HG03575 (cell line): ENCODE data around the gene USP17L26.
"Not testable (repeated sequence)": the region's sequence is repeated elsewhere in the genome, so short reads cannot be mapped to it uniquely, and the experiment has no call there.

Experiments used
- ATAC-seq: cut with Tn5 transposase; IDR thresholded peaks from one replicate; pipeline ENCODE4 v1.9.1; 2021; ENCODE audit not compliant: unreplicated experiment, insufficient number of reproducible peaks, low FRiP score; ENCODE audit errors: extremely low read depth

USP17L26 gene, protein sequence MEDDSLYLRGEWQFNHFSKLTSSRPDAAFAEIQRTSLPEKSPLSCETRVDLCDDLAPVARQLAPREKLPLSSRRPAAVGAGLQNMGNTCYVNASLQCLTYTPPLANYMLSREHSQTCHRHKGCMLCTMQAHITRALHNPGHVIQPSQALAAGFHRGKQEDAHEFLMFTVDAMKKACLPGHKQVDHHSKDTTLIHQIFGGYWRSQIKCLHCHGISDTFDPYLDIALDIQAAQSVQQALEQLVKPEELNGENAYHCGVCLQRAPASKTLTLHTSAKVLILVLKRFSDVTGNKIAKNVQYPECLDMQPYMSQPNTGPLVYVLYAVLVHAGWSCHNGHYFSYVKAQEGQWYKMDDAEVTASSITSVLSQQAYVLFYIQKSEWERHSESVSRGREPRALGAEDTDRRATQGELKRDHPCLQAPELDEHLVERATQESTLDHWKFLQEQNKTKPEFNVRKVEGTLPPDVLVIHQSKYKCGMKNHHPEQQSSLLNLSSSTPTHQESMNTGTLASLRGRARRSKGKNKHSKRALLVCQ

DNA sequence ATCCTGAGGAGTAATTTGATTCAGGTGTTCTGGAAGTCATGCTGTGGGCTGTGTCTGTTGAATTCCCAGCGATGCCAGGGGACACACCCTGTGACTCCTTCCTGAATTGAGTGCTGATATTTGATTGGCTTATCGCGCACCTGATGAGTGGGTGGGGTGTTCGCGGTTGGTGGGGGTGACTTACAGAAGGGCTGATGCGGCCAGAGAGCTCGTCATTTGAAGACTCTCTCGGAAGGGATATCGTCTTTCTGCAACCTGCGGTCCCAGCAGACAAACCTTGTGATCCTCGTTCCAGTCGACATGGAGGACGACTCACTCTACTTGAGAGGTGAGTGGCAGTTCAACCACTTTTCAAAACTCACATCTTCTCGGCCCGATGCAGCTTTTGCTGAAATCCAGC lies at the start of gene USP17L26:
Gene USP17L26, plus strand, starts transcription at position 301 of the 400 bp plus-strand sequence. Its CDS starts 0 bp downstream, at position 301.
- not testable (repeated sequence) for ATAC-seq

DNA sequence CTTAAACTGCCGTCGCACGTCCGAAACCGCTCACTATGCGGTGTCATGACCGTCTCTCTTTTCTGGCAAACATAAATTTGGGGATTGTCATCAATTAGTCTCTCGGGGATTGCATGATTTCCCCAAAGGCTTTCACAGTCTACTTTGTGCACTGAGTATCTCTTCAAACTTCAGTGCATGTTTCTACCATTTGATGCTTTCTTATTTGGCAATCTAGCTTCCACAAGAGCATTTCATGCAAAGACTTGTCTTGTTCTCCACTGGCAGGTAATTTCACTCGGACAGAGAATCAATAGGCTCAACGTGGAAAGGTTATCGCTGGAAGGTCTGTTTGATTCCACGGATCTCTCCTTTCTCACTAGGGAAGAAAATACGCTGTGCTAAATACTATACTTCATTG lies 10.3 kb upstream of the USP17L26 start:
- not testable (repeated sequence) for ATAC-seq

DNA sequence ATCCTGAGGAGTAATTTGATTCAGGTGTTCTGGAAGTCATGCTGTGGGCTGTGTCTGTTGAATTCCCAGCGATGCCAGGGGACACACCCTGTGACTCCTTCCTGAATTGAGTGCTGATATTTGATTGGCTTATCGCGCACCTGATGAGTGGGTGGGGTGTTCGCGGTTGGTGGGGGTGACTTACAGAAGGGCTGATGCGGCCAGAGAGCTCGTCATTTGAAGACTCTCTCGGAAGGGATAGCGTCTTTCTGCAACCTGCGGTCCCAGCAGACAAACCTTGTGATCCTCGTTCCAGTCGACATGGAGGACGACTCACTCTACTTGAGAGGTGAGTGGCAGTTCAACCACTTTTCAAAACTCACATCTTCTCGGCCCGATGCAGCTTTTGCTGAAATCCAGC lies 9.6 kb upstream of the USP17L26 start, which contains the start of gene USP17L24:
Gene USP17L24, plus strand, starts transcription at position 301 of the 400 bp plus-strand sequence. Its CDS starts 0 bp downstream, at position 301.
- not testable (repeated sequence) for ATAC-seq

DNA sequence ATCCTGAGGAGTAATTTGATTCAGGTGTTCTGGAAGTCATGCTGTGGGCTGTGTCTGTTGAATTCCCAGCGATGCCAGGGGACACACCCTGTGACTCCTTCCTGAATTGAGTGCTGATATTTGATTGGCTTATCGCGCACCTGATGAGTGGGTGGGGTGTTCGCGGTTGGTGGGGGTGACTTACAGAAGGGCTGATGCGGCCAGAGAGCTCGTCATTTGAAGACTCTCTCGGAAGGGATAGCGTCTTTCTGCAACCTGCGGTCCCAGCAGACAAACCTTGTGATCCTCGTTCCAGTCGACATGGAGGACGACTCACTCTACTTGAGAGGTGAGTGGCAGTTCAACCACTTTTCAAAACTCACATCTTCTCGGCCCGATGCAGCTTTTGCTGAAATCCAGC lies 4.8 kb upstream of the USP17L26 start, which contains the start of gene USP17L25:
Gene USP17L25, plus strand, starts transcription at position 301 of the 400 bp plus-strand sequence. Its CDS starts 0 bp downstream, at position 301.
- not testable (repeated sequence) for ATAC-seq

DNA sequence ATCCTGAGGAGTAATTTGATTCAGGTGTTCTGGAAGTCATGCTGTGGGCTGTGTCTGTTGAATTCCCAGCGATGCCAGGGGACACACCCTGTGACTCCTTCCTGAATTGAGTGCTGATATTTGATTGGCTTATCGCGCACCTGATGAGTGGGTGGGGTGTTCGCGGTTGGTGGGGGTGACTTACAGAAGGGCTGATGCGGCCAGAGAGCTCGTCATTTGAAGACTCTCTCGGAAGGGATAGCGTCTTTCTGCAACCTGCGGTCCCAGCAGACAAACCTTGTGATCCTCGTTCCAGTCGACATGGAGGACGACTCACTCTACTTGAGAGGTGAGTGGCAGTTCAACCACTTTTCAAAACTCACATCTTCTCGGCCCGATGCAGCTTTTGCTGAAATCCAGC lies 4.6 kb downstream of the USP17L26 start, which contains the start of gene USP17L5:
Gene USP17L5, plus strand, starts transcription at position 301 of the 400 bp plus-strand sequence. Its CDS starts 0 bp downstream, at position 301.
- not testable (repeated sequence) for ATAC-seq

DNA sequence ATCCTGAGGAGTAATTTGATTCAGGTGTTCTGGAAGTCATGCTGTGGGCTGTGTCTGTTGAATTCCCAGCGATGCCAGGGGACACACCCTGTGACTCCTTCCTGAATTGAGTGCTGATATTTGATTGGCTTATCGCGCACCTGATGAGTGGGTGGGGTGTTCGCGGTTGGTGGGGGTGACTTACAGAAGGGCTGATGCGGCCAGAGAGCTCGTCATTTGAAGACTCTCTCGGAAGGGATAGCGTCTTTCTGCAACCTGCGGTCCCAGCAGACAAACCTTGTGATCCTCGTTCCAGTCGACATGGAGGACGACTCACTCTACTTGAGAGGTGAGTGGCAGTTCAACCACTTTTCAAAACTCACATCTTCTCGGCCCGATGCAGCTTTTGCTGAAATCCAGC lies 9.4 kb downstream of the USP17L26 start, which contains the start of gene USP17L27:
Gene USP17L27, plus strand, starts transcription at position 301 of the 400 bp plus-strand sequence. Its CDS starts 0 bp downstream, at position 301.
- not testable (repeated sequence) for ATAC-seq

DNA sequence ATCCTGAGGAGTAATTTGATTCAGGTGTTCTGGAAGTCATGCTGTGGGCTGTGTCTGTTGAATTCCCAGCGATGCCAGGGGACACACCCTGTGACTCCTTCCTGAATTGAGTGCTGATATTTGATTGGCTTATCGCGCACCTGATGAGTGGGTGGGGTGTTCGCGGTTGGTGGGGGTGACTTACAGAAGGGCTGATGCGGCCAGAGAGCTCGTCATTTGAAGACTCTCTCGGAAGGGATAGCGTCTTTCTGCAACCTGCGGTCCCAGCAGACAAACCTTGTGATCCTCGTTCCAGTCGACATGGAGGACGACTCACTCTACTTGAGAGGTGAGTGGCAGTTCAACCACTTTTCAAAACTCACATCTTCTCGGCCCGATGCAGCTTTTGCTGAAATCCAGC lies 14.1 kb downstream of the USP17L26 start, which contains the start of gene USP17L28:
Gene USP17L28, plus strand, starts transcription at position 301 of the 400 bp plus-strand sequence. Its CDS starts 0 bp downstream, at position 301.
- not testable (repeated sequence) for ATAC-seq

DNA sequence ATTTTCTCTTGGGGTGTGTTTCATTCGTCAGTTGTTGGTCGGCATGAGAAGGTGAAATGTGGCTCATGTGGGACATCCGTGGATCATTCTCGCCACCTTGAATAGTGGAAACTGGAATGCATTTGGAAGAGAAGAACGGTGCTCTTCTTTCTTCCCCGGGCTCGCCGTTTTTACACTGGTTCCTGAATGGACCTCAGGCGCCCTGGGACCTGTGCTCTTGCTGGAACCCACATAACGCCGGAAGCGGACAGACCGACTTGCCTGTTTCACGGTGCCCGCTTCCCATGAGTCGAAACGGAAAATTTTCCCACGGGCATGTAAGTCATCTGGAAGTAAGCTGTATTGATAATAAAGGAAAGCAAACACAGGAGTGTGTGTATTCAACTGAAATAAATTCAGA lies 16.4 kb downstream of the USP17L26 start:
- not testable (repeated sequence) for ATAC-seq

DNA sequence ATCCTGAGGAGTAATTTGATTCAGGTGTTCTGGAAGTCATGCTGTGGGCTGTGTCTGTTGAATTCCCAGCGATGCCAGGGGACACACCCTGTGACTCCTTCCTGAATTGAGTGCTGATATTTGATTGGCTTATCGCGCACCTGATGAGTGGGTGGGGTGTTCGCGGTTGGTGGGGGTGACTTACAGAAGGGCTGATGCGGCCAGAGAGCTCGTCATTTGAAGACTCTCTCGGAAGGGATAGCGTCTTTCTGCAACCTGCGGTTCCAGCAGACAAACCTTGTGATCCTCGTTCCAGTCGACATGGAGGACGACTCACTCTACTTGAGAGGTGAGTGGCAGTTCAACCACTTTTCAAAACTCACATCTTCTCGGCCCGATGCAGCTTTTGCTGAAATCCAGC lies 18.9 kb downstream of the USP17L26 start, which contains the start of gene USP17L29:
Gene USP17L29, plus strand, starts transcription at position 301 of the 400 bp plus-strand sequence. Its CDS starts 0 bp downstream, at position 301.
- not testable (repeated sequence) for ATAC-seq

DNA sequence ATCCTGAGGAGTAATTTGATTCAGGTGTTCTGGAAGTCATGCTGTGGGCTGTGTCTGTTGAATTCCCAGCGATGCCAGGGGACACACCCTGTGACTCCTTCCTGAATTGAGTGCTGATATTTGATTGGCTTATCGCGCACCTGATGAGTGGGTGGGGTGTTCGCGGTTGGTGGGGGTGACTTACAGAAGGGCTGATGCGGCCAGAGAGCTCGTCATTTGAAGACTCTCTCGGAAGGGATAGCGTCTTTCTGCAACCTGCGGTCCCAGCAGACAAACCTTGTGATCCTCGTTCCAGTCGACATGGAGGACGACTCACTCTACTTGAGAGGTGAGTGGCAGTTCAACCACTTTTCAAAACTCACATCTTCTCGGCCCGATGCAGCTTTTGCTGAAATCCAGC lies 28.4 kb downstream of the USP17L26 start, which contains the start of gene USP17L30:
Gene USP17L30, plus strand, starts transcription at position 301 of the 400 bp plus-strand sequence. Its CDS starts 0 bp downstream, at position 301.
- ATAC-seq = not testable (repeated sequence)

DNA sequence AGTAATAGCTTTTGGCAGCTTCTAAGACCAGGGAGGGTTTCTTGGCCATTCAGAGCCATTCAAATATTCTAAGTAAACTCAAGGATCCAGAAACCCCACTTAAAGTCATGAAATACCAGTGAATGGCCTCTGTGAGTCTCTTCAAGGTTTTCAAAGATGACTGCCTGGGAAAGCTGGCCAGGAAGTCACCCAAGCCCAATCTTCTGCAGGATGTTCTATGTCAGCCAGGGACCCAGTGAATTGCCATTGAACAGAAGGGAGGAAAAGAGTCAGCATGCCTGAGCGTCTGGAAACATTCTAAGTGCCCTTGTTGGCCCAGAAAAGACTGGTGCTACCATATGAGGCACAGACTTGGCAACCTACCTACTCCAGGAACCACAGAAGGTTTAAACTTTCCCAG lies 45.4 kb downstream of the USP17L26 start:
- not testable (repeated sequence) for ATAC-seq

DNA sequence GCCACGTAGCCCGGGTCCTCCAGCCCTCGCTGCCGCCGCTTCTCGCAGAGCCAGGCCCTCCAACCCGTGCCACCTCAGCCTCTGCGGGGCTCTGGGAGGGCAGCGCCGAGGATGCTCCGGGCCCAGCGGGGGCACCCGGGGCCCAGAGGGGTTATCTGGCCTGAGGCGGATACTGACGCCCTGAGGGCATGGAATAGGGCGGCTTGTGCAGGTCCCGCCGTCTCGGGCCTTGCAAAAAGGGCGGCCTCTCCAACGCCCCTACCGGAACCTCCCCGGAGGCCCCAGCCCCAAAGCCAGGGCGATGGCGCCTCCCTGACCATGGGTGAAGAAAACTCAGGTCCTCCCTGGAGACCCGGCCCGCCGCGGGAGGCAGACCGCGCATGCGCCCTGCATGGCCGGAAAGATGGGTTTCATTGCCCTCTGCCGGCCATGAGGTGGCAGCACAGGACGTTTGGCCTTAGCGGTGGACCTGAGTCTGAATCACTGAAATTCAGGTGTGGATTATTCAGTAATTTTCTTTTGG lies 46.6 kb downstream of the USP17L26 start:
- not testable (repeated sequence) for ATAC-seq

DNA sequence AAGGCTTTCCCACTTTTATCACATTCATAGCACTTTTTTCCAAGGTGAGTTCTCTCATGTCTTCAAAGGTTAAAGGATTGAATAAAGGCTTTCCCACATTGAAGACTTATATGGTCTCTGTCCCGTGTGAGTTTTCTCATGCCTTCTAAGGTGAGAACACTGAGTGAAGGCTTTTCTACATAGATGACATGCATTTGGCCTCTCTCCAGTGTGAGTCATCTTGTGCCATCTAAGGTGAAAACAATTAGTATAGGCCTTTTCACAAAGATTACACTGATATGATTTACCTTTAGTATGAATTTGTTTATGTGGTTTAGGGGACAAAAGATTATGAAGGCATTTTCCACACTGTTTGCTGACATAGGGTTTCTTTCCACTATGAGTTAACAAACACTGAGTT lies 49.7 kb downstream of the USP17L26 start:
- ATAC-seq = no peak
